Endothelial cell of hepatic sinusoid (primary cell): ENCODE measurements around the gene SLC29A4.
"Not testable (repeated sequence)": the region's sequence is repeated elsewhere in the genome, so short reads cannot be mapped to it uniquely, and the experiment has no call there.

ENCODE experiments used
- in situ Hi-C: cut with HindIII; loops from 2 replicates; pipeline ENCODE4 v1.10.0; 2017; ENCODE audit warnings: low sequenced_read_pairs

Gene SLC29A4

GRCh38 chr7:5320802-5321396 is 38.2 kb downstream of the SLC29A4 start:
- in situ Hi-C loops = no loop called here

- in situ Hi-C loops = no loop called here
Measured at GRCh38 chr7:5322621-5323410, 40.1 kb downstream of the SLC29A4 start.

GRCh38 chr7:5323800-5324781 is 41.3 kb downstream of the SLC29A4 start:
- in situ Hi-C loops = not testable (repeated sequence)

DNA sequence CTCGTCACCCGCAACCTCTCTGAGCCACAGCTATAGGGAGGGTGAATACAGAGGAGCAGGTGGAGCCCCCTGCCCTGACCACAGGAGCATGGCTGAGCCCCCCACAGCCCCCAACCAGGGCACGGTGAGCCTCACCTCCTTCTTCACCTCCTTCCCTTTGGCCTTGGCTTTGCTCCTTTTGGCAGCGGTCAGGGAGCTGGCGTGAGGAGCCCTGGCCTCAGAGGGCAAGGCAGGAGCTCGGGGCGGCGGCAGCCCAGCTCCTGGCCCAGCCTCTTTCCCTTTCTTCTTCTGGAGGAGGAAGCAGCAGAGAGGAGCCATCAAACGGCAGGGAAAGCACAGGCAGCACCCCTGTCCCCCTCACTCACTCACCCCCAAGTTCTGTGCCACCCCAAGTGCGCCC is 42.2 kb downstream of the SLC29A4 start:
- in situ Hi-C loops = no loop called here

DNA sequence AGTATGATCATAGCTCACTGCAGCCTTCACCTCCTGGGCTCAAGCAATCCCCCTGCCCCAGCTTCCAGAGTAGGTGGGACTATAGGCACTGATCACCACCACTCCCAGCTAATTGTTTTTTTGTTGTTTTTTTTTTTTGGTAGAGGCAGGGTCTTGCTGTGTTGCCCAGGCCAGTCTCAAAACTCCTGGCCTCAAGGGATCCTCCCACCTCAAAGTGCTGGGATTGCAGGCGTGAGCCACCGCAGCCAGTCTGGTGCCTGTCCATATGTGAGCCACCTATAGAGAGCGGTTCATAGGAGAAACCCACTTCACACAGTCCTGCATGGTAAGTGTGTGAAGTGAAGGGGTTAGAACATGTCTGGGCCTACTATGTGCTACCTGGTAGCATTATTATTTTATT is 47.5 kb downstream of the SLC29A4 start:
- in situ Hi-C loops = no loop called here

DNA sequence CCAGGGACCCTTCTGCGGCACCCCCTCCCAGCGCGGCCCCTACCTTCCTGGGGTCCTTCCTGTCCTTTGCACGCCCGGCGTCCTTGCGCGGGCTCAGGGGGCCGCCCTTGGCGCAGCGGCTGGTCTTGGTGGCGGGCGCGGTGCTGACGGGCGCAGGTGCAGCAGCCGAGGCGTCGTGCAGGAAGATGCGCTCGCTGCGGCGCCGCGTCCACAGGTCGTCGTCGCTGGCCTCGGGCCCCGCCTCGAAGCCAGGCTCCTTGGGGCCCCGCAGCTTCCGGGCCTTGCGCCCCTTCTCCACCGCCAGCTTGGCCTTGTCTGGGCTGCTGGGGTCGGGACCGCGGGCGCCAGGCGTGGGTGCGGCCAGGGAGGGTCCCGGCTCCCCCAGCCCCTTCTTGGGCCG is 49.8 kb downstream of the SLC29A4 start:
- in situ Hi-C loops = no loop called here

GRCh38 chr7:5333121-5334045 is 50.6 kb downstream of the SLC29A4 start:
- in situ Hi-C loops = no loop called here

- in situ Hi-C loops = no loop called here
Measured at GRCh38 chr7:5334671-5335070, 51.9 kb downstream of the SLC29A4 start.

DNA sequence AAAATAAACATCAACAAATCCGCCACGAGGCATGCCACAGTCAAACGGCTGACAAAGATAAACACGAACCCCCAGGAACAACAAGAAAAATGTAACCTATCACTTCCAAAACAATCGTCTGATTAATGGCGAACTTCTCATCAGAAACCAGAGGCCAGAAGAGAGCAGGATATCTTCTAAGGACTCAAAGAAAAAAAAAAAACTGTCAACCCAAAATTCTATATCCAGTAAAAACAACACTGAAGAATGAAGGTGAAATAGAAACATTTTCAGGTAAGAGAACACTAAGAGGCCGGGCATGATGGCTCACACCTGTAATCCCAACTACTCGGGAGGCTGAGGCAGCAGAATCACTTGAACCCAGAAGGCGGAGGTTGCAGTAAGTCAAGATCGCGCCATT is 54.3 kb downstream of the SLC29A4 start:
- in situ Hi-C loops = no loop called here

DNA sequence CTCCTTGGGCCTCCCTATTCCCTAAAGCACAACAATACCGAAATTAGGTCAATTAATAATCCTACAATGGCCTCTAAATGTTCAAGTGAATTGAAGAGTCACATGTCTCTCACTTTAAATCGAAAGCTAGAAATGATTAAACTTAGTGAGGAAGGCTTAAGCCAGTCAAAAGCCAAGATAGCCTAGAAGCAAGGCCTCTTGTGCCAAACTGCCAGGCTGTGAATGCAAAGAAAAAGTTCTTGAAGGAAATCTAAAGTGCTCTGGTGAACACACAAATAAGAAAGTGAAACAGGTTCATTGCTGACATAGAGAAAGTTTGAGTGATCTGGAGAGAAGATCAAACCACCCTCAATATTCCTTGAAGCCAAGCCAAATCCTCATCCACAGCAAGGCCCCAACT is 57.2 kb downstream of the SLC29A4 start:
- in situ Hi-C loops = loop anchor here (5.0 kb wide), 1 partner anchor 42 kb away; no protein-coding TSS in a partner anchor

- in situ Hi-C loops = loop anchor here (5.0 kb wide), 1 partner anchor 40 kb away; no protein-coding TSS in a partner anchor
Measured at GRCh38 chr7:5342631-5343030, 59.9 kb downstream of the SLC29A4 start.

DNA sequence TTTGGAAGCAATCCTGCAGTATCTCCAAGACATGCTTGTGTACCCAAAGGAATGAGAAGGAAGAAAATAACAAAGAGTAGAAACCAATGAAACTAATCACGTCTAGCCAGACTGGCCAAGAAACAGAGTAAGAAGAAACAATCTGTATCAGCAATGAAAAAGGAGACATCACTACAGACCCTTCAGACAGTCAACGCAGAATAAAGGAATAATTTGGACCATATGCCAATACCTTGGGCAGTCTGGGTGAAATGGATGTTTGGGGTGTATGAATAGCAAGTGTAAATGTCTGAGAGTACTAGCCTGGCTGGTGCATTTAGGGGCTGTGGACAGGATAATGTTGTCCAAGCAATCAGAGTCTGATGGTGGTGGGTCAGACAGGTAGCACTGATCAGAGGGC is 61.1 kb downstream of the SLC29A4 start:
- in situ Hi-C loops = loop anchor here (5.0 kb wide), 1 partner anchor 38 kb away; no protein-coding TSS in a partner anchor

GRCh38 chr7:5344342-5344741 is 61.6 kb downstream of the SLC29A4 start:
- in situ Hi-C loops = loop anchor here (5.0 kb wide), 1 partner anchor 38 kb away; no protein-coding TSS in a partner anchor

DNA sequence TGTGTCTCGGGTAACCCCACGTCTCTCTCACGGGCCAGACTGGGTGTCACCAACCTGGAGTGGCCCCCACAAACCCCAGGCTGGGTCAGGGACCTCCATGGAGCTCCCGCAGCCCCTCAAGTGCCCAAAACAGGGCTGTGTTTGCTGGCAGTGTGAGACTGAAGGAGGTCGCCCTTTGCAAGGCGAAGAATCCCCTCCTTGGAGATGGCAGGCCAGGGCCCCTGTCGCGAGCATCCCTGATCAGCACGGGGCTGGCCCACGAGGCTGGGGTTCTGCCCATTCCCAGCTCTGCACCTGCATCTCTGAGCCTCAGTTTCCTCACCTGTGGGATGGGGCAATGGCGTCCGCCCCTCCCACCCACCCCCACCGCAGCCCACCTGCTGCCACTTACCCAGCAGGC is 62.4 kb downstream of the SLC29A4 start:
- in situ Hi-C loops = no loop called here

GRCh38 chr7:5345671-5346070 is 62.9 kb downstream of the SLC29A4 start:
- in situ Hi-C loops = no loop called here

DNA sequence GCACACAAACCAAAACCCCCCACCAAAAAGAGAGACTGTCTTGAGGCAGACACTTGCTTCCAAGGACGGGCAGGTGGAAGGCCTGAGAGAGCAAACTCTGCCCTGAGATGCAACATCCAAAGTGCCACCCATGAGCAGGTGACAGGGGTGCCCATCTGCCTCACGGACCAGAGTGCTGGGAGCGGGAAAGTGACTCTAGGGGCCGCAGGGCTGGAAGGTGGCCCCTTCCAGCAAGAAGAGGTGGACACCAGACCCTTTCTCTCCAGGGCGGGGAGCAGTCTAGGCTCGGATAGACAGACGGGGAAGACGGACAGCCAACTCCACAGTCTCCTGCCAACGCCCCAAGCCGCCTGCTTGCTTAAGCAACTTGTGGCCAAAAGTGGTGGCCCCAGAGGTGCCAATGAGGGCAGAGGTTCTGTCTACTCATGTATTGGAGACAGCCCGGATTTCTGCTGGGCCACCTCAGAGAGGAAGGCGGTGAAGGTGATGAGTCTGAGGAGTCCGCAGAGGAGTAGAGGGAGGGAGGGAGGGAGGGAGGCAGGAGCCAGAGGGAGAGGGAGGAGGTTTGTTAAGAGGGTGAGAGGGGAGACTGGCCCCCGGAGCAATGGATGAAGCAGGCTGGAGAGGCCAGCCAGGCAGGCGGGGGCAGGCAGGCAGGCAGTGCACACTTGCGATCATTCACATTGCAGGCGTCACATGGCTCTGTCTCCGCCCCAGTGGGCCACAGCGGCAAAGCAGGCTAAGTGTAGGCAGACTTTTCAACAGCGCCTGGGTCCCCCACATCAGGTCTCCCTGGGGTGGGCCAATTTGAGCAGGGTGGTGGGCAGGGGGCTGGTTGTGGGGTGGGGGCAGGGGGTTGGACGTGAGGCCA is 65.6 kb downstream of the SLC29A4 start:
- in situ Hi-C loops = no loop called here

DNA sequence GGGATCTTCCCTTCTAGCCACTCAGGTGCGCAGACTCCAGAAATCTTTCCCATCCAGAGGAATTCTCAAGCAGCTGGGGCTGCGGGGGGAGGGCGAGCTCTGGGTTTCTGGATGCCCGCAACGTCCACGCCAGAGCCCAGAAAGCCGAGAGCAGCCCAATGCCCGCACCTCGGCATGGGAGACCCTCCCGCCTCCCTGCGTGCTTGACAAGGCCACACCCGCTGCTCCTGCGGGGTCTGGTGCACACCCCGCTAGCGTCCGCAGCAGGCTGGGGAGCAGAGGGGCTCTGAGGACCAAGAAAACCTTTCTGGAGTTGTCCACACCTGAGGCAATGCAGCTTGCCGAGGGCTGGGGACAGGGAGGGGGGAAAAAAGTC is 66.2 kb downstream of the SLC29A4 start:
- in situ Hi-C loops = no loop called here

GRCh38 chr7:5349437-5350173 is 66.9 kb downstream of the SLC29A4 start:
- in situ Hi-C loops = loop anchor here (10.0 kb wide), 2 partner anchors 95 to 145 kb away; no protein-coding TSS in a partner anchor

DNA sequence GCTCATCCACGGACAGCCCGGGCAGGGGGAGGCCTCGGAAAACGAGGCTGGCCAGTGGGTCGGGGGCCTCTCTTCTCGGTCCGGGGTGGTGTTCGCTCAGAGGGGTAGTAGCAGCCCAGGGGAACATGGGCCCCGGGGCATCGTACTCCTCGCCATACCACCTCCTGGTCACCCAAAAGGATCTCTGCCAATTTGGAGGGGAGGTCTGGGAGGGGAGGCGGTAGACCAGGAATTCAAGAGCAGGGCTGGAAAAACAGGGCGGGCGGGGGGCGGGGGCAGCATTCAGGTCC is 67.4 kb downstream of the SLC29A4 start:
- in situ Hi-C loops = loop anchor here (10.0 kb wide), 2 partner anchors 95 to 145 kb away; no protein-coding TSS in a partner anchor
